ENCODE results near the gene DCANP1.
"Not testable (repeated sequence)": the region's sequence is repeated elsewhere in the genome, so short reads cannot be mapped to it uniquely, and the experiment has no call there.

Gene DCANP1, protein sequence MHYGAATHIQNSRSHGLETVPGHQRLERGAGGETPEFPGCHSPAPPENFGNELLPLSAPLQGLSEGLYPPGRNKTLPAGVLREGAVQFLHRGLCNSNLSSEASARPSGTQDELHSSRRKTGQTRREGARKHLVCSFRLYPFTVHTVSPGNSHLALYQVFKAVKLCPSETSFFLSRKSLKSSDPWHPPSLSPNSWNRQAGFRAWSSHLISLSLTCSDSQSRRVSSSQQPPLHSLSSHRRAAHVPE

DNA sequence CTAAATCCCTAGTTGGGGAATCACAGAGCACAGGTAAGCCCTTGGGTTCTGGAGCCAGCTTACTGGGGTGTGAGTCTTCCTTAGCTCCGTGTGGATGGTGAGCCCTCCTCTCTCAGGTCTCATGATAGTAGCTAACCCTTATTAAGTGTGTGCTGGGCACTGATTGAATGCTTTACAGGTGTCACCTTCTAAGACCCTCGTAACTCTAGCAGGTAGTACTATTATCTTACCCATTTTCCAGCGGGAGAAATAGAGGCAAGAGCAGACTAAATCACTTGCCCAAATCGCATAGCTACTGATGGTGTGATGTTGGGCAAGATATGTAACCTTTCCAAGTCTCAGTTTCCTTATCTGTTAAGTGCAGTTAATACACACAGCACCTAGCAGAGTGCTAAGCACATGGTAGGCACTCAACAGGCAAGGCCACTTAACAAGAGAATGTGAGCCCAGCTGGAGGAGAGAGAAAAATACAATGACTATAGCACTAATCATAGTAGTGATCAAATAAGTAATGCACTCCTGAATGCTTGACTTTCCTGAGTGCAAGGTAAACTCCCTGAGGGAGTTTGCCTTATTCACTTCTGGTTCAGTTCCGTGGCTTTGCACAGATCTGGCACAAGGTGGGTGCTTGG is at the start of gene DCANP1:
Gene DCANP1, minus strand, starts transcription at position 51 of the 632 bp plus-strand sequence. CDS start 240 bp downstream, outside the sequence.
- no peak for DNase-seq (ENCODE audit: low spot score)

DNA sequence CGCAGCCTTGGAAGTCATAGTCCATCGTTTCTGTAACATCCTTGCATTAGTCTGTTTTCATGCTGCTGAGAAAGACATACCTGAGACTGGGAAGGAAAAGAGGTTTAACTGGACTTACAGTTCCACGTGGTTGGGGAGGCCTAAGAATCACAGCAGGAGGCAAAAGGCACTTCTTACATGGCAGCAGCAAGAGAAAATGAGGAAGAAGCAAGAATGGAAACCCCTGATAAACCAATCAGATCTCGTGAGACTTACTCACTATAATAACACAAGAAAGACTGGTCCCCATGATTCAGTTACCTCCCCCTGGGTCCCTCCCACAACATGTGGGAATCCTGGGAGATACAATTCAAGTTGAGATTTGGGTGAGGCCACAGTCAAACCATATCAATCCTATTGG is 48.4 kb upstream of the DCANP1 start:
- DNase-seq (ENCODE audit: low spot score) = not testable (repeated sequence)

DNA sequence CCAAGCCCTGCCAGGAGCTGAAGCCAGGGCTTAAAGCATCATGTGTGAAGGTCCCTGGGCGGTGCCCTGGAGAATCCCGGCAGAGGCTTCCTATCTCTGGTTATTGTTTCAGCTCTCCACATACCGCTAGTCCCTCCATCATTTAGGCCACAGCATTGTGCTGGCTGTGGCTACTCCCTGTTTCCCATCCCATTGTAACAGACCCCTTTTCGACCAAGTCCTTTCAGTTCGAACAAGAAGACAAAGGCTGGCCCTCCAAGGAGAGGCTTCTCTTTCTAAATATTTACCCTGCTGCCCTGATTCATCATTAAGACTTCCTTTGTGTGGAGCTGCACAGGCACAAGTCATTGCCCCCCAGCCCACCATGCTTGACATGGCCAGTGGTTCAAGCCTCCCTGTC is 47.0 kb upstream of the DCANP1 start:
- DNase-seq (ENCODE audit: low spot score) = no peak

DNA sequence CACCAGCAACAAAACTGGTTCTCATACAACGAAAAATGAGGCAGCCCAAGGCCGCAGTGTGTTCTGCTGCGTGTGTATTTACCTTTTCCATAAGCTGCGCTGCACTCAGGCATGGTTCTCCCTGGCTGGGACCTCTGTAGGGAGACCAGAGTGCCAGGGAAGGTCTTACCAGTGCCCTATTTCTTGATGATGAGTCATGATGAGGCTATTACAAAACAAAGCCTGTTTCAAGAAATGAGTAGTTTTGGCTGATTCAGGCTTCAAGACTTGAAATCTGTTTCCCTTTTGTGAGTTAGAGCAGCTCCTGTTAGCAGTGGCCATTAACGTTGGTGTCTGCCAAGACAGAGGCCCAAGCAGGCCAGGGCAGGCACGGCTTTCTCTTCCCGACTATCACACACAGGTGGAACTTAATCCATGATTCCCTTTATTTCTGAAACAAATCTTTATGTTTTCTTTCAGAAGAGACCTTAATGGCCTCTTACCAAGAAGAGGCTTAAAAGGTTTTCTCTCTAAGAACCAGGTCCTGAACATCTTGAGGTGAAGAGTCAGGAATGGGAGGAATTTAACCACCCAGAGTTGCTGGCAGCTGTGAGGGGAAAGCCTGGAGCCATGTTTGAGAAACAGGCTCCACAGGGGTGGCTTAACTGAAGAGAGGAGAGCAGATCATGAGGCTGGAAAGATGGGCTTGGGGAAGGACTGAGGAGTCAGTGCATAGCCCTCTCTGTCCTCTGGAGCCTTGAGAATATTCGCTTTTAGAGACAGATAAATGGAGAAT is 46.4 kb upstream of the DCANP1 start:
- DNase-seq (ENCODE audit: low spot score) = peak; percentile 11

DNA sequence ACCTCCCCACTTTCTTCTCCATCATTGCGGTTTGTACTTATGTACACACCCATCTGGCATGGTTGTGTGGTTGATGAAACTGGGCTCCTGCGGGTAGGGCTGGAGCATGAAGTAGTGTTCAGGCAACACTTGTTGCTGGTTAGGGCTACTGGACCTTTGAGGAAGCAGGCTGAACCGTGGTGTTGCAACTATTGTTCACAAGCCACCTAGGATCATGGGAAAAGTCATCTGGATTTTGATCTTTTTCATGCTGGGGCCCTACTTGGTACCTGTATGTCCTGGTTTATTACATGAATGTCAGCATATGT is 45.1 kb upstream of the DCANP1 start:
- DNase-seq (ENCODE audit: low spot score) = no peak

DNA sequence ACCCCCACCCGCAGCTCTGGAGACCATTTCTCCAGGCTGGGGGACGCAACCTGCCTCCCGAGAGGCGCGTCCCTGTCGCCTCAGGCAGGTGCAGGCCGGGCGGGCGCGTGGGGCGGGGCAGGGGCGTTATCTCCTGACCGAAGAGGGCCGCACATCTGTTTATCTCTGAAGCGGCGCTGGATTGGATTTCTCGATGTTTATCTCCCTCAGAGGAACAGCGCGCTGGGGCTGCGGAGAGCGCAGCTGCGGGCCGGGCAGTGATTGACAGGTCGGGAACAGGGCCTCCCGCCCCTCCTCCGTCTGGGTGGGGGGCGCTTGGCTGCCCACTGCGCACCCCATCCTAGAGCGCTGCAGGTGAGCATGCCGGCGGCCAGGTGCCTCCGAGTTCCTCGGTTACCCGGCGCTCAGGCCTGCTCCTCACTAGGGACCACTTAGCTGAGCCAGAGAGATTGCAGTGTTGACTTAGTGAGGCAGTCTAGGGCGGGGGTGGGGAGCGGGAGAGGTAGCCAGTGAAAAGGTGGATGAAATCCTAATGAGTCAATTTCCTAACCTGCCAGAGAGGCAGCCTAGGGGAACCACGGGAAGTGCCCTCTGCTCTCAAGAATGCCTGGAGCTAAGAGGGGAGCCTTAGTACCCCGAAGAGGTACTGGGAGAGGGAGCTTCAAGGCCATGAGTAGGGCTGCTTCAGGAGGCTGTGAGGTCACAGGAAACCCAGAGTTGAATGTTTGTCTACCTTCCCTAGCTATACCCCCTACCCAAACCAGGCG is 44.6 kb upstream of the DCANP1 start:
- no peak for DNase-seq (ENCODE audit: low spot score)

DNA sequence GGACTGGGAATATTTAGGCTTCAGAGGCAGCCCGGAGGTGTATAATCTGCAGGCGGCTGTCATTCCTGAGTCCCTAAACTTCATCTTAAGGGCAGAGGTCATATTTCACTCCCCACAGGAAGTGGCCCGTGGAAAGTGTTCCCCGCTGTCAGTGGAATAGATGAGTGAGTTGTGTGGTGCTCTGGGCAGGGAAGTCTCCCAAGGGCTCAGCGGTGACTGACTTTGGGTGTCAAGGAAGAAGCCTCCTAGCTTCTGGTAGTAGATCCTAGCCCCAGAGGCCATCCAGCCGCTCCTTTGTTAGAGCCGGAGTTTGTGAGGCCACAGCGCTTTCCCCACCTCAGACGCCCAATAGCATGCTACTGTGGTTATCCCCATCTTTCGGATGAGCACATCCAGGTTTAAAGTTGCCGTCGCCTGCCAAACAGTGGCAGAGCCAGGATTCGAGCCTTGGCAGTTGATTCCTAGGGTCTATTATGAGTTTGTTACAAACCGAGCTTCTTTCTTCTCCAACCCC is 43.9 kb upstream of the DCANP1 start:
- no peak for DNase-seq (ENCODE audit: low spot score)

DNA sequence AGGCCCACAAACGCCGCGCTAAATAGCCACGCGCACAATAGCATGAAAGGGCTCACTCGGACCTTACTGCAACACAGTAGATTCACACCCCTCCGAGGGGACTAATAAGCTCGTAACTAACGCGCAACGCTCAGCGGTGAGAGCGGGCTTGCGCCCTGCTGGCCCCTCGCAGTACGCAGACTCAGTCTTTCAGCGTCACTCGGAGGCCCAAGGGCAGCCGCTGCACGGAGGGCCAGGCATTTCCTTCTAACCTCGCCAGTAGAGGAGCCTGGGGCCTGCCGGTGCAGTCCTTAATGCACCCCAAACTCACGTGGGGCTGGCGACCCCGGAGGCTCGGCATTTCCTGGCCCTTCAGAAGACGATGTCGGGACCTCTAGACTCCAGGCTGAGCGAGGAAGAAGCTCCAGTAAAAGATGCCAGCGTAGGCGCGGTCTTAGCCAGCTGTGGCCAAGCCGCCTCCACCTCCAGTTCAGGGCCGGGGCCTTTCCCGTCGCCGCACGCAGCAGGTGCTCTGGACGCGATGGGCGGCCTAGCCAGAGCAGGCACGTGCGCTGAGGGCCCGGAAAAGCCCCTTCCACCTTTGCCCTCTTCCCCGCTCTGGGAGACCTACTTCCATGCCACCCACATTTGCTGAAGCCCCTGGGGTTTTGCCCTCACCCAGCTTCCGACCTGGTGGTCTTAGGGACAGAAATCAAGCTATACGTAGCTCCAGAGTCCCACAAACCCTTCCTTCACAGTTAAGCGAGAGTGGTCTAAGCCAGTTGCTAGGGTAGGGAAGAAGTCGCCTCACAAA is 43.3 kb upstream of the DCANP1 start:
- DNase-seq (ENCODE audit: low spot score) = no peak

DNA sequence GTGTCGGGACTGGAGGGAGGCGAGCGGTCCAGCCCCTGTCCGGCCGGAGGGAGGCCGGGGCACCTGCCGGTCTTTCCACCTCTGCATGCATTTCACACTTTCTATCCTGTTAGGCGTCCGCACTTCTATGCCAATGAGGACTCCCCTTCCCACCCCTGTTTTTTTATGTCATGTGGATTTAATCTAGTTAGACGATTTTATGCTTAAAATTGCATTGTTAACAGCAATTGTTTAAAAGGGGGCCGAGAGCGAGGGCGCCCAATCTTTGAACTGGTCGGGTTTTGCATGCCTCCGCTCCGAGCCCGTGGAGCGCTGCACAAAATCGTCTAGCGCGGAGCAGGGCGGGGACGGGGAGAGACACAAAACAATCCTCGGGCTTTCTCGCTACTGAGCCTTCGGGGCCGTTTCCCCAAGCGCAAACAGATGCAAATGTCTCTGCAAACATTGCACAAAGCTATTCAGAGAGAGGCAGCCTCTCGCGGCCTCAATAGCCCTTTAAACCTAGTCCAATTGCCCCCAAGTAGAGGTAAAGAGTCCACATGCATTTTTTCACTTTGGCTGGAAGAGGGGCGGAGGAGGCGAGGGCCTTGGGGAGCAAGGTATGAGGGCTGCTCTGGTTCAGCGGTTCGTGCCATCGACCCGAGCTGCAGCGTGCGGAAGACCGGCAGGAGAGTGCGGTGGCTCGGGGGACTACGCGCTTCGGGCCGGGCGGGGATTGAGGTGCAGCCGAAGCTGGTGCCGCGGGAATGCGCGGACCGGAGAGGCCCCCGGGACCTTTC is 42.5 kb upstream of the DCANP1 start:
- DNase-seq (ENCODE audit: low spot score) = no peak

DNA sequence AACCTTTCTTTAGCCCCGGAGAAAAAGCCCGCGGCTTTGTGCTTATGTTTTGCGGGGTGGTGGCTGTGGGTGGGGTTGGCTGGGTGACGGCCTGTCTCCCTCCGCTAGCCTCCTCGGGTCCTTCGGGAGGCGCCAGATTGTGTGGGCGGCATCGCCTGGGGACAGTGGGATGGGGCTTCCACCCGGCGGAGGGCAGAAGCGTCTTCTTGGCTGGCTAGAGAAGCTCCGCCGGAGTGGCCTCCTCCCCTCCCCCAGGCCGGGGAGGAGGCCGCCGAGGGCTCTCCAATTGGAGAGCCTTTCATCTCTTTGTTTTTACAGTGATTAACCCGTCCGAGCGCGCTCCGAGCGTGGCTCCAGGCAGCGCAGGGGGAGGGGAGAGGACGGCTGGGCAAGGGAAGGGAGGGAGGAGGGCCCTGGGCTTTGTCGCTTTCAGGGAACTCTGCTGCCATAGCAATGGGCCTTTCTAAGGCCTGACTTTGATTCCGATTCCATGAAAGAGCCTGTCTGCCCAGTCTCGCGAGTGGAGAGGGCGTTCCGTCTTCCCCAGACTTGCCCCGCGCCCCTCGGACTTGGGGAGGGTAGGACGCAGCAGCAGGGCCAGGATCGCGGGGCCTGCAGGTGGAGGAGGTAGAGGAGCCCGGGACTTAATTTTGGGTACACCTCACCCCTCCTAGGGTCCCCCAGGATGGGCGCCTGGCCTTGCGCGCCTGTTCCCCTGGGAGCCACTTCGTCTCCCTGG is 41.7 kb upstream of the DCANP1 start:
- DNase-seq (ENCODE audit: low spot score) = peak; percentile 27

DNA sequence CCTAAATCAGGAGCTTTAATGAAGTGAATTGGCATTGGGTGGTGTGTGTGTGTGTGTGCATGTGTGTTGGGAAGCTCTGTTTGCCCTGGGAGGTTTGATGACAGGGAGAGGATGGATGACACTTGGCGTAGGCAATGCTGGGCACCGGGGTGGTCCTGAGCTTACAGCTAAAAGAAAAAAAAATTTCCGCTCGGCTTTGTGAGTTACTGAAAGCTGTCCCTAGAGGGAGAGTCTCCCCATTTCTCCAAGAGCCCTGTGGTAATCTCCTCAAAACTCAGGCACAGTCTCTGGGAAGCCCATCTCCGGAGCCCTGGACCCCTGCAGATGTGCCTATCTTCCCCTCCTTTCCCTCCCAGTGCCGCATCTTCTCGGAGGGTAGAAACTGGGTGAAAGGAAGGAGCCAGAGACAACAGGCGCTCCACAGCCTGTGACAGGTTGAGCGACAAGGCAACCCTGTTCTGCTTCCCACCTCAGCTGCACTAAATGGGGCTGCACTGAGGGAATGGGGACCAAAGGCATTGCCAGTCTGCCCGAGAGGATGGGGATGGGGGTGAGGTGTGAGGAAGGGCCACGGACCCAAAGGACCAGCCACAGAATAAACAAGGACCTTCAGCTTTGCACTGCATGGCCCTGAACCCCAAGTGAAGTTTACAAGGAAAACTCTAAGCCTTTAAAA is 40.8 kb upstream of the DCANP1 start:
- DNase-seq (ENCODE audit: low spot score) = no peak

DNA sequence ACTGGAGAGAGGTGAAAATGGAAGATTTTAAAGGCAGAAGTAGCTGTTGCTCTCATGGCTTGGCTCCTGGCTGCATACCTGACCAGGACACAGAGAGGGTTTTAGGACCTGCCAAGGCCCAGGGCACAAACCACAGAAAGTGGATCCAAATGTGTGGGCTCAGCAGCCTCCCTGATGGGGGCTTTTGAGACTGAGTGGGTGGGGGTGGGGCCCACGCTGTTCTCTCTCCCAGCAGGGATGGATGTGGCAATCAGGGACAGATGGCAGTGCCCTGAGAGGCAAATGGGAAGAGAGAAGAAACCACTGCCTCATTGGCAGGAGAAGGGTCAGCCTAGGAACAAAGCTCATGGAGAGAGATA is 39.9 kb upstream of the DCANP1 start:
- no peak for DNase-seq (ENCODE audit: low spot score)

DNA sequence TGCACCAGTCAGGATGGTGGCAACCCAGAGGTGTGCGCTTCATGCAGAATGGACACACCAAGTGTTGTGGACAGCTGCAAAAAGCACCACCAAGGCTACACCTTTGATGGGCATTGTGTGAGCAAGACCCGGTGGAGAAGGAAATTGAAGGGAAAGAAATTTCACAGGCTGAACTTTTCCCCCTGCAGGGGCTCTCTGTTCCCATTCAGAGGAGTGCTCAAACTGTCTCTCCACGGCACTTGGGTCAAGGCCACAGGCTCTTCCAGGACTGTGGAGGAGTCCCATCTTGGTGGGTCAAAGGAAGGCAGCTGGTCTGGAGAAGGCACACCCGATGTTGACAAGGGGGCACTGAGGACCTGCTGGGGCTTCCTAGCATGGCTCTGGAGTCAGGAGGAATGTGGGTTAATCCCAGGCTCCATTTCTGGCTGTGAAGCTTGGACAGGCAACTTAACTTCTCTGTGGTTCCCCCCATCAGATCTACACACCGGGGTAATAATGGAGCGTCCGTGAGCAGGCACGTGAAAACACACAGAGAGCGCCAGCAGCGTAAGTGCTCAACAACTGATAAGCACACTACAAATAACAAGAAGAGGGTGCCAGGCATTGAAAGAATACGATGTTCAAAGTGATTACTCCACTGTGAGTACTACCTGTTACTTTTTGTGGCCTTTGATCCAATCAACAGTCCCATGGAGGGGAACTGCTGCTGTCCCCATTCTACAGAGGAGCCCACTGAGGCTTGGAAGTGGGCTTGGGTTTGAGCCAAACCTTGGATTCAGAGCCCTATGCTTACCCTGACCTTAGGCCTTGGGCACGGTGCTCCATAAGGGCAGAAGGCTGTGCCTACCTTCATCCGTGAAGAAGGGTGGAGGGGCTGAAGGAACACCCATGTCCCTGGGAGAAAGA is 39.2 kb upstream of the DCANP1 start:
- DNase-seq (ENCODE audit: low spot score) = no peak

DNA sequence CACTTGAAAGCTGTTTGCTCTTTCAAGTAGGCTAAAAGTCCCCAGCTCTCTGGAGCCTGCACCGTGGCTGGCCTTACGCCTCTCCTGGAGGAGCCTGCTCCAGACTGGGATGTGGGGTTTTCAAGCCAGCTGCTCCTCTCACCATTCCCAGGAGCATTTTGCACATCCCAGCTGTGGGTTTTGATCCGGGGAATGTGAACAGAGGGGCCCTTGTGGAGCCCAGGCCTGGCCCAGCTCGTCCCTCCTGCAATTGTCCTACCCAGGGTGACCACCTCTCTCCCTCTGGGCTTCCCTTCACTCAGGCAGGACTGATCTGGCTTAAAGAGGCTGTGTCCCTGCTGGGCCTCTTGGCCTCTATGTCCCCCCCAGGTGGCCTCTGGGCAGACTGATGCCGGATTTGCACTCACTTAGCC is 37.5 kb upstream of the DCANP1 start:
- DNase-seq (ENCODE audit: low spot score) = no peak

DNA sequence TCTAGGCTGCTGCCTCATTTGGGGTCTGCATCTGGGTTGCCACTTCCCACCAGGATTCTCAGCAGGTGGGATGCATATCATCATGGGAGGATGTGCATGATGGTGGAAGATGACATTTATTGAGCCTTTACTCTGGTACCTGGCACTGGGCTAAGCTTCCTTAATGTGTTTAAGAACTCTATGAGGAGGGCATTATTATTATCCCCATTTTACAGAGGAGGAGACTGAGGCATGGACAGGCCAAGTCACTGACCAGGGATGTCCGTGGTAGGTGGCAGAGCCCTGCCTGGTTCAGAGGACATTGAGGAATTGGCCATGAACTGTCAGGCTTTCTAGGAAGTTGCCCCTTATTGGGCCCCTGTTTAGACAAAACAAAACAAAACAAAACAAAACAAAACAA is 36.1 kb upstream of the DCANP1 start:
- no peak for DNase-seq (ENCODE audit: low spot score)

DNA sequence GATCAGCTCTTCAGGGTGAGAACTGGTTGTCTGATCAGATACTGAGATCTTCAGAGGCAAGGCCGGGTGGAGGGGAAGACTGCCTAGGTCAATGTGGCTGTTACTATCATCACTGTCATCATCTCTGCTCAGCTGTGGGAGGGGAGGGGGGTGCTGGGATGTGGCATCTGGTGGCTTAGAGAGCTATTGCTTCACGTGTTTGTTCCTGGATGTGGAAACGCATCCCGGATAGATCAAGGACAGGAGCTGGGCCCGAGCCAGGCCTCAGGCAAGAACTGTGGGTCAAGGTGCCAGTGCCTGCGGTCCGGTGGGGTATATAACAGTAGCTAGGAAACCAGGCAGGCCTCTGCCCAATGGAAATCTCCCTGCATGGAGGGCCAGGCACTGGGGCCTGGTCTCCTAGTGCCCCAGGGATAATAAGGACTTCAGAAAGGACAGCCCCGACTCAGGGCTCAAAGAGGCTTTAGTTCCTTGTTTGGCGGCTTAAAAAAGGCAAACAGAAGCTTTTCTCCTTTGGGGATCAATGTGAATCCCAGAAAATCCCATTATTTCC is 35.3 kb upstream of the DCANP1 start:
- no peak for DNase-seq (ENCODE audit: low spot score)

DNA sequence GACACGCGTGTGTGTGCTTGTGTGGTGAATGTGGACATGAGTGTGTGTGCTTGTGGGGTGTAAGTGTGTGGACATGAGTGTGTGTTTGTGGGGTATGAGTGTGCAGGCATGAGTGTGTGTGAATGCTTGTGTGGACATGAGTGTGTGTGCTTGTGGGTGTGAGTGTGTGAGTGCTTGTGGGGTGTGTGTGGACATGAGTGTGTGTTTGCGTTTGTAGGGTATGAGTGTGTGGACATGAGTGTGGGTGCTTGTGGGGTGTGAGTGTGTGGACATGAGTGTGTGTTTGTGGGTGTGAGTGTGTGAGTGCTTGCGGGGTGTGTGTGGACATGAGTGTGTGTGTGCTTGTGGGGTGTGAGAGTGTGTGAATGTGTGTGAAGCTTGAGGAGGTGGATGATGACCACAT is 34.8 kb upstream of the DCANP1 start:
- no peak for DNase-seq (ENCODE audit: low spot score)

DNA sequence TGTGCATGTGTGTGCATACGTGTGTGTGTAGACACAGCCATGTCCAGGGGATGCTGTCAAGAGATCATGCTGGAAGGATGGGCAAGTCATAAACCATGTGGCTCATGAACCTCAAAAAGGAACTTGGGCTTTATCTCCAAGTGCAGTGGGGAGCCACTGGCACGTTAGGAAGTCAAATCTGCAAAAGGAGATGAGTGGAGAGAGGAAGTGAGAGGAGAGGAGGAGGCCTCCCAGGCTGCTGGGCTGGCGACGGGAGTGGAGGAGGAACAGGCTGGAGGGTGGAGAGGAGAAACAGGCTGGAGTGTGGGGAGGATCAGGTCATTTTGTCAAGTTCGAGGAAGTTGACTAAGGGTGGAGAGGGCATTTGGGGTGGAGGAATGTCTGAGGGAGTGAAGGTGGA is 34.2 kb upstream of the DCANP1 start:
- DNase-seq (ENCODE audit: low spot score) = no peak

All from pons (tissue), 1 donor.